Lower leg skin (tissue), 3 donors: Measurements from ENCODE around the gene SELPLG.

Source experiments
- POLR2A ChIP-seq, 2 donors: fragments of 450-650 bp; IDR thresholded peaks; one replicate each; pipeline ENCODE4 v1.6.1; 2016 to 2017; ENCODE audit warnings: antibody characterized with exemption in 2 of 2, mild to moderate bottlenecking in 1 of 2, moderate library complexity in 1 of 2
- TF ChIP-seq, protein P1 (sequence below), 3 donors: fragments of 450-650 bp; IDR thresholded peaks; one replicate each; pipeline ENCODE4 v1.5.1; 2016; ENCODE audit warnings: antibody characterized with exemption in 3 of 3, mild to moderate bottlenecking in 3 of 3, moderate library complexity in 2 of 3

DNA sequence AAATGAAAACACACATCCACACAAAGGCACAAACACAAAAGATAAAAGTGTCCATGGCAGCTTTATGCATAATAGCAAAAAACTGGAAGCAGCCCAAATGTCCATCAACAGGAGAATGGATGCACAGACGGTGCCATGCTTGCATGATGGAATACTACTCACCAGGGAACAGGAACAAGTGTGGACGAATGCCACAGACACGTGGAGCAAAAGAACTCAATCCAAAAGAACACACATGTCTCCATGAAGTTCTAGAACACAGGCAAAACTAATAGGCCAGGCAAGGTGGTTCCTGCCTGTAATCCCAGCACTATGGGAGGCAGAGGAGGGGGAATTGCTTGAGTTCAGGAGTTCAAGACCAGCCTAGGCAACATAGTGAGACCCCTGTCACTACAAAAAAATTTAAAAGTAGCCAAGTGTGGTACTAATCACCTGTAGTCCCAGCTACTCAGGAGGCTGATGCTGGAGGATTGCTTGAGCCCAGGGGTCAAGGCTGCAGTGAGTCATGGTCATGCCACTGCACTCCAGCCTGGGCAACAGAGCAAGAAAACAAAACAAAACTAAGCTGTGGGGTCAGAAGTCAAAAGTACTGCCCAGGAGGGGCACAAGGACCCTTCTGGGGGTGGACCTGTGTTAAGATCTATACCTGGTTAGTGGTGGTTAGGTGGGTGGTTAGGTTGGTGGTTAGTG is 28.5 kb downstream of the SELPLG start:
- TF ChIP-seq, protein P1, sequence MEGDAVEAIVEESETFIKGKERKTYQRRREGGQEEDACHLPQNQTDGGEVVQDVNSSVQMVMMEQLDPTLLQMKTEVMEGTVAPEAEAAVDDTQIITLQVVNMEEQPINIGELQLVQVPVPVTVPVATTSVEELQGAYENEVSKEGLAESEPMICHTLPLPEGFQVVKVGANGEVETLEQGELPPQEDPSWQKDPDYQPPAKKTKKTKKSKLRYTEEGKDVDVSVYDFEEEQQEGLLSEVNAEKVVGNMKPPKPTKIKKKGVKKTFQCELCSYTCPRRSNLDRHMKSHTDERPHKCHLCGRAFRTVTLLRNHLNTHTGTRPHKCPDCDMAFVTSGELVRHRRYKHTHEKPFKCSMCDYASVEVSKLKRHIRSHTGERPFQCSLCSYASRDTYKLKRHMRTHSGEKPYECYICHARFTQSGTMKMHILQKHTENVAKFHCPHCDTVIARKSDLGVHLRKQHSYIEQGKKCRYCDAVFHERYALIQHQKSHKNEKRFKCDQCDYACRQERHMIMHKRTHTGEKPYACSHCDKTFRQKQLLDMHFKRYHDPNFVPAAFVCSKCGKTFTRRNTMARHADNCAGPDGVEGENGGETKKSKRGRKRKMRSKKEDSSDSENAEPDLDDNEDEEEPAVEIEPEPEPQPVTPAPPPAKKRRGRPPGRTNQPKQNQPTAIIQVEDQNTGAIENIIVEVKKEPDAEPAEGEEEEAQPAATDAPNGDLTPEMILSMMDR (IDR thresholded peaks at IDR 0.05) = no peak
- TF ChIP-seq POLR2A (IDR thresholded peaks at IDR 0.05) = no peak
